HL-60 (cell line): Measurements from ENCODE around the gene DRC7.

Experiments
- CTCF ChIP-seq: IDR thresholded peaks from one replicate; pipeline ENCODE4 v1.5.1; 2011; ENCODE audit warnings: low read length, control low read depth, inconsistent platforms; ENCODE audit not compliant: insufficient read depth
- GABPA ChIP-seq: IDR thresholded peaks from 2 replicates; pipeline ENCODE4 v1.6.1; 2012; ENCODE audit warnings: low read depth
- POLR2AphosphoS5 ChIP-seq: IDR thresholded peaks from 2 replicates; pipeline ENCODE4 v1.6.1; 2012; ENCODE audit warnings: low read depth
- REST ChIP-seq: IDR thresholded peaks from 2 replicates; pipeline ENCODE4 v1.6.1; 2012; ENCODE audit warnings: low read depth; ENCODE audit not compliant: insufficient replicate concordance

- no peak for TF ChIP-seq CTCF
- no peak for TF ChIP-seq POLR2AphosphoS5
- TF ChIP-seq GABPA, result no peak
- no peak for TF ChIP-seq REST
These were observed 67.4 kb downstream of the DRC7 start for GRCh38 chr16:57761957-57762356.
